Central memory CD8-positive, alpha-beta T cell (primary cell): Measurements from ENCODE around the gene CLDN11.

ENCODE experiments used
- ATAC-seq: fragments of 150-1000 bp; cut with Tn5 transposase; replicated peaks from 2 replicates; pipeline ENCODE4 v1.10.0; 2022; ENCODE audit warnings: mild to moderate bottlenecking, moderate FRiP score, moderate number of reproducible peaks; ENCODE audit not compliant: poor library complexity, severe bottlenecking; ENCODE audit errors: extremely low read depth
- DNase-seq, 2 donors: peaks; one replicate each; pipeline ENCODE4 v3.0.0; 2021; ENCODE audit warnings: low spot score in 2 of 2
- H3K27ac Mint-ChIP-seq: one replicate; pipeline ENCODE4 v1.8.0; 2022; ENCODE audit warnings: low read depth, mild to moderate bottlenecking, moderate library complexity, mixed read lengths
- H3K27me3 Mint-ChIP-seq: one replicate; pipeline ENCODE4 v1.8.0; 2022; ENCODE audit warnings: mixed read lengths
- H3K36me3 Mint-ChIP-seq: one replicate; pipeline ENCODE4 v1.8.0; 2022; ENCODE audit warnings: mild to moderate bottlenecking, moderate library complexity, mixed read lengths; ENCODE audit not compliant: insufficient read depth
- H3K4me1 Mint-ChIP-seq: one replicate; pipeline ENCODE4 v1.8.0; 2022; ENCODE audit warnings: mixed read lengths
- H3K4me3 Mint-ChIP-seq: one replicate; pipeline ENCODE4 v1.8.0; 2022; ENCODE audit warnings: mild to moderate bottlenecking, moderate library complexity, mixed read lengths
- H3K9me3 Mint-ChIP-seq: one replicate; pipeline ENCODE4 v1.8.0; 2022; ENCODE audit warnings: mixed read lengths

CLDN11 gene

DNA sequence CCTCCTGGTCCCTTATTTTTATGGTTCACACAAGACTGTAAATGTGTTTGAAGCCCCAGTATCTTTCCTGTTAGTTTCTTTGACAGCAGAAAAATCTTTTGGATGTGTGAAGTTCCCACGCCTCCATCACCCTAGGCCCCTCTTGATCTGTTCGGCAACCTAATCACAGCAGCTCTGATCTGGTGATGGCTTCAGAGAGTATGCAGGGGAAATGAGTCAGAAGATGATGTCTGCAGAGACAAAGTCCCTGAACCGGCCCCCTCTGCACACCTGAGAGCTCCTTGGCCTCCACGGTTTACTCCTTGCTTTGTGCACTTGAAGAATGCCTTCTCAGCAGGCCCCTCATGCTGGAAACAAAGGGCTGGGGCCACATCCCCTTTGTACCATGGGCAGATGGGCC, 63.5 kb downstream of the CLDN11 start:
- Mint-ChIP-seq H3K4me1 (no peaks in the 10 kb centered on the region), H3K27ac (no peak overlapping the region), H3K36me3 (no peaks in the 10 kb centered on the region), H3K9me3 (no peaks in the 10 kb centered on the region), H3K4me3 (no peak overlapping the region), H3K27me3 (peaks cover 43% of the 10 kb centered on the region)
- no peak for ATAC-seq
- DNase-seq, result no peak

DNA sequence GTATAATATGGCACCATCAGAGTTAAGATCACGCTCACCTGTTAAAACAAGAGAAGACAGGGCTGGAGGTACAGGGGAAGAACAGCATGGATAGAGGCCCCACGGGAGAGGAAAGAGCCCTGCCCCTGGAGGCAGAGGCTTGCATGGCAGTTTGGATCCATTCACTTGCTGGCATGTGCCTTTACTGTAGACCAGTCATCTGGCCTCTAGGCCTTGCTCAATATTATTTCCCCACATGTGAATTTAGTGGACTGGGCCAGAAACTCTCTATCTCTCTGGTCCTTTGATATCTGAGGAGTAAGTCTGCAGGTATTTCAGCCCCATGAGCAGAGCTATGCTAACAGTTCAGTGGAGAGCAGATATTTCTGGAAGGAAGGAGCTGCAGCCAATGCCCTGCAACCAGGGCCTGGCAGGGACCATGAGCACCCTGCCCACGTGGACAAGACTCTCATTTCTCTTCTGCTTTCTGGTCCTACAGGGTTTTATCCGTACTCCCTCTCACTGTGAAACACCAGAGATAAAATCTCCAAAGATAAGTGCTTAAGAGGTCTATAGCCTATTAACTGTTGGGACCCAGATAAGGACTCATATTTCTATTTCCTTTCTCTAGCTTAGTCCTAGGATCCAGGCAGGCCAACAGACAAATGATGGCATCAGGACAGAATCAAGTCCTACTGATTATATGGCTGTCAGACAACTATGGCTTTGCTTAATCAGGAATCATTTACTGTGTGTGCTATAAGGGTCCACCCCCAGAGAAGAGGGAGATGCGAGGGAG, 65.0 kb downstream of the CLDN11 start:
- H3K27ac Mint-ChIP-seq, result no peak overlapping the region
- ATAC-seq (no peak), DNase-seq (no peak)
- peaks cover 40% of the 10 kb centered on the region for H3K27me3 Mint-ChIP-seq
- H3K4me3 Mint-ChIP-seq, result no peak overlapping the region
- no peaks in the 10 kb centered on the region for H3K36me3 Mint-ChIP-seq
- no peaks in the 10 kb centered on the region for H3K9me3 Mint-ChIP-seq
- no peaks in the 10 kb centered on the region for H3K4me1 Mint-ChIP-seq
